ENCODE data around the gene MKLN1. TPM values are rescaled to one million over a fixed set of nuclear protein-coding genes. Genes with fewer than 3 reads are reported as not detected.

The MKLN1 gene
- total and polyA plus RNA-seq, 10 of the 15 experiments (the other 5 are each of a cell fraction or from before 2014, with no cell fraction given): 13.6 to 55.8 (median 29.3) TPM

DNA sequence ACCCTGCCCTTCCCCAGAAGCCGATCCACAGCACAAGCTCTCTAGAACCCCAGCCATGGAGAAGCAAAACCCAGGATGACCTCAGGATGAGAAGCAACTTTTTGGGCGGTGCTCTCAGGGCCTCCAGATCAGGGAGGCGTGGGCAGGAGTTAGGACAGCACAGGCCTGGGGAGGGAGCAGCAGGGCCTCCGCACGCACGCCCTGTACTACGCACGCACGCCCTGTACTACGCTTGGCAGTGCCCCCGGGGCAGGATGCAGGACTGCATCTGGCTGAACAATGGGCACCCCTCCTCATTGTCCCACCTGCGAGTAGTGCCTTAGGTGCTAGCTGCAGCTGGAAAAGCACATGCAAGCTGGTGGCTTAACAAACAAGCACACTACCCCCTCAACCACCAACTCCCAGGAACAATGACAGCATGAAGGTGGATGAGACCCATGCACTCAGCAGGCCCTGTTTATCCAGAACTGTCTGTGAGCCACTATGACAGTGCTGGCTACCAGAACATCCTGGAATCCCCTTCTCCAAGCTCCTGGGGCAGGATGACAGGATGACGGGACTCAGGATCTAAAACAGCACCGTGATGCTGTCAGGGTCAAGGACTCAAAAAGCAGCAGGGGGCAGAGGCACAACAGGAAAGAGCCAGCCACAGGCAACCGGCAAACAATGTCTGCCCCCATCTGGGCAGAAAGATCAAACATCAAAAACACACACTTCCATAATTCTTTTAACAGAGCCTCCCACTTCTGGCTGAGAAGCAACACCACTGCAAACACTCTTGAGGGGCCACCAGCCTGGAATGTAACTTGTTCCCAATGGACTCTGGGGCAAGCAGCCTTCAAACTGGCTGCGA is 217.0 kb downstream of the MKLN1 start:
- no peaks in the 10 kb centered on the region for H3K36me3 ChIP-seq (ENCODE audit: control insufficient read depth in 2 of 2, insufficient read depth in 2 of 2, low read length in 1 of 2)
- in situ Hi-C loops (cut with MboI) (no loop called here), intact Hi-C loops (cut with micrococcal nuclease; ENCODE audit: unreplicated experiment) (loop anchor here (10.0 kb wide), 1 partner anchor 110 kb away; no protein-coding TSS in a partner anchor)
- H3K9ac ChIP-seq (ENCODE audit: control insufficient read depth, insufficient read depth, low read length): no peak overlapping the region
- H2AFZ ChIP-seq (ENCODE audit: control insufficient read depth, low read depth, low read length): no peak overlapping the region
- H3K9me3 ChIP-seq (replicated peaks; ENCODE audit: control insufficient read depth, insufficient read depth, low read length): no peaks in the 10 kb centered on the region
- no peaks in the 10 kb centered on the region for H4K20me1 ChIP-seq (ENCODE audit: control insufficient read depth, insufficient read depth)
- no peak overlapping the region for H3K4me3 ChIP-seq
- no peaks in the 10 kb centered on the region for H3K27me3 ChIP-seq (replicated peaks in 1 of 2; ENCODE audit: control insufficient read depth in 2 of 2, insufficient read depth in 2 of 2, low read length in 1 of 2)
- ChIA-PET RAD21 (ENCODE audit: unreplicated experiment) (interaction anchor here (1.0 kb wide), 1 partner anchor 40 kb away, joined by 3 read pairs; no protein-coding TSS in a partner anchor), SMC1A (ENCODE audit: uncharacterized antibody, unreplicated experiment) (interaction anchor here (1.4 kb wide), 1 partner anchor 14 kb away, joined by 4 read pairs; no protein-coding TSS in a partner anchor), CTCF (interaction anchor here (0.9 to 3.0 kb wide), 6 partner anchors 9 to 111 kb away, joined by 3 to 22 read pairs (median 6); no protein-coding TSS in a partner anchor), POLR2A (interaction anchor here (0.6 kb wide), 2 partner anchors 217 to 447 kb away, joined by 3 to 4 read pairs; no protein-coding TSS in a partner anchor)
- 41% methylated on average over 13 of the region's 16 CpGs for WGBS (ENCODE audit: insufficient coverage, insufficient replicate concordance, low lambda C conversion rate, missing lambda C conversion rate)
- TF ChIP-seq SMC3 (IDR thresholded peaks at IDR 0.05; ENCODE audit: borderline replicate concordance, low read length) (peak; percentile 23; the same call in 1 of the 2 replicates), ATF3 (IDR thresholded peaks at IDR 0.05; ENCODE audit: borderline replicate concordance, extremely low read depth, low read depth, low read length) (no peak)
- TF ChIP-seq, protein P1, sequence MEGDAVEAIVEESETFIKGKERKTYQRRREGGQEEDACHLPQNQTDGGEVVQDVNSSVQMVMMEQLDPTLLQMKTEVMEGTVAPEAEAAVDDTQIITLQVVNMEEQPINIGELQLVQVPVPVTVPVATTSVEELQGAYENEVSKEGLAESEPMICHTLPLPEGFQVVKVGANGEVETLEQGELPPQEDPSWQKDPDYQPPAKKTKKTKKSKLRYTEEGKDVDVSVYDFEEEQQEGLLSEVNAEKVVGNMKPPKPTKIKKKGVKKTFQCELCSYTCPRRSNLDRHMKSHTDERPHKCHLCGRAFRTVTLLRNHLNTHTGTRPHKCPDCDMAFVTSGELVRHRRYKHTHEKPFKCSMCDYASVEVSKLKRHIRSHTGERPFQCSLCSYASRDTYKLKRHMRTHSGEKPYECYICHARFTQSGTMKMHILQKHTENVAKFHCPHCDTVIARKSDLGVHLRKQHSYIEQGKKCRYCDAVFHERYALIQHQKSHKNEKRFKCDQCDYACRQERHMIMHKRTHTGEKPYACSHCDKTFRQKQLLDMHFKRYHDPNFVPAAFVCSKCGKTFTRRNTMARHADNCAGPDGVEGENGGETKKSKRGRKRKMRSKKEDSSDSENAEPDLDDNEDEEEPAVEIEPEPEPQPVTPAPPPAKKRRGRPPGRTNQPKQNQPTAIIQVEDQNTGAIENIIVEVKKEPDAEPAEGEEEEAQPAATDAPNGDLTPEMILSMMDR (IDR thresholded peaks at IDR 0.05 in 2 of 3, conservative IDR thresholded peaks at IDR 0.05 in 1 of 3; ENCODE audit: control insufficient read depth in 2 of 3, extremely low read depth in 1 of 3, insufficient read depth in 1 of 3, low read depth in 3 of 3, low read length in 3 of 3): peak; percentile 17 to 48 (median 21); a peak in 4 of 6 replicates
- no peaks in the 10 kb centered on the region for H3K79me2 ChIP-seq (ENCODE audit: control insufficient read depth, insufficient read depth, low read length)
- H3K4me1 ChIP-seq (ENCODE audit: control insufficient read depth, insufficient read depth, low read length): peaks cover 2% of the 10 kb centered on the region; the same call in 1 of the 2 replicates
- H3K4me2 ChIP-seq (ENCODE audit: control insufficient read depth, insufficient read depth): no peak overlapping the region
- H3K27ac ChIP-seq (ENCODE audit: control insufficient read depth, insufficient read depth): no peak overlapping the region
- ATAC-seq (peak; percentile 55), FAIRE-seq (peak; percentile 23), DNase-seq (ENCODE audit: low read depth, low spot score) (no peak)
- BruUV-seq (replicated peaks): no TSS peak

All from GM12878 (cell line).